Mucosa of gallbladder (tissue), 1 donor: ENCODE measurements around the gene DNAH7. TPM values are rescaled to one million over a fixed set of nuclear protein-coding genes. Genes with fewer than 3 reads are reported as not detected.
"Not testable (repeated sequence)": the region's sequence is repeated elsewhere in the genome, so short reads cannot be mapped to it uniquely, and the experiment has no call there.

Experiments
- DNase-seq: peaks from one replicate; pipeline ENCODE4 v3.0.0-alpha.2; 2020; ENCODE audit warnings: low spot score
- total RNA-seq: library from RNA; stranded (reverse); gene quantifications from one replicate; pipeline ENCODE4 v1.2.1, GENCODE V29; 2021
- donor health status: DM: no; HTN: no; CAD: no.

DNAH7 gene
- total RNA-seq, 1 donor from 2014 or later, result 5.0 TPM

DNA sequence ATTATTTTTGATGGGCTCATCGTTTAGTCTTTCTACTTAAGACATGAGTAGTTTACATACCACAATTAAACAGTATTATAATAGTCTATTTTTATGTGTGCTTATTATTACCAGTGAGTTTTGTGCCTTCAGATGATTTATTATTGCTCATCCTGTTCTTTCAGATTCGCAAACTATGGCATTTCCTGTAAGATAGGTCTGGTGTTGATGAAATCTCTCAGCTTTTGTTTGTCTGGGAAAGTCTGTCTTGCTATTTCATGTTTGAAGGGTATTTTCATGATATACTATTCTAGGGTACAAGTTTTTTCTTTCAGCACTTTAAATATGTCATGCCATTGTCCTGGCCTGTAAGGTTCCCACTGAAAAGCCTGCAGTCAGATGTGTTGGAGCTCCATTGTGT is 101.3 kb downstream of the DNAH7 start:
- DNase-seq, result no peak

- no peak for DNase-seq
Measured at GRCh38 chr2:195961873-195962272, 106.8 kb downstream of the DNAH7 start.

DNA sequence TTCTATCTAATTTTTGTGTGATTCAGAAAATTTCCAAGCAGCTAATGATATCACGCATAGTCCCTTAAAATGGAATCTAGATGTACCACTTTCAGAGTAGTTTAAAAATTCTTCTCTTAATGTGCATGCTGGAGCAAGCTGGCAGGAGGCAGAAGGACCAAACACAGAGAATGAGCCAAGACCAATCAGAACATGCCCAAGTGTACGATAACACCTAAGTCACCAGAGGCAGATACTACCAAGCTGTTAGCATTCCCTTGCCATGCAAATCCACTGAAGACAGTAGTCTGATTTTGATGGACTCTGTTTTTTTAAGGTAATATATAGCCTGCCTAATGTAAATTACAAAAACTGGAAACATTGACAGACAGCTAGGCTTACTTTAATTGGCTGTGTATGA is 109.3 kb downstream of the DNAH7 start:
- no peak for DNase-seq

- DNase-seq, result no peak
Measured at GRCh38 chr2:195956725-195957124, 111.9 kb downstream of the DNAH7 start.

DNA sequence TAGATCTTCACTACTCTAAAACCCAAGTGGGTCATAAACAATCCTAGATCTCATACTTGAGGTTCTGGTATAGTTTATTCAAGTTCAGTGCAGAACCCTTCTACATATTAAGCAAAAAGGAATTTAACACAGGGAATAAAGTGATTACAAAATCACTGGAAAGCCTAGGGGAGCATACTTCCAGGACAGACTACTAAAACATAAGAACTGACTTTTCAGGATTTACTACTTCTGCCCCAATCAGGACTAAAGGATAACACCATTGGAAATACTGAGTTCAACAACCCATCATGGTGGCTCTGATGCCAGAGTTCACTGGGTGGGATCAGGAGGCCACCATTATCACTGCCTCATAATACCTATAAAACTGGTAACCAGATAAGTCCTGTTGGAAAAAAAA is 123.6 kb downstream of the DNAH7 start:
- DNase-seq, result no peak

GRCh38 chr2:195937176-195937575 is 131.5 kb downstream of the DNAH7 start:
- DNase-seq, result no peak

DNA sequence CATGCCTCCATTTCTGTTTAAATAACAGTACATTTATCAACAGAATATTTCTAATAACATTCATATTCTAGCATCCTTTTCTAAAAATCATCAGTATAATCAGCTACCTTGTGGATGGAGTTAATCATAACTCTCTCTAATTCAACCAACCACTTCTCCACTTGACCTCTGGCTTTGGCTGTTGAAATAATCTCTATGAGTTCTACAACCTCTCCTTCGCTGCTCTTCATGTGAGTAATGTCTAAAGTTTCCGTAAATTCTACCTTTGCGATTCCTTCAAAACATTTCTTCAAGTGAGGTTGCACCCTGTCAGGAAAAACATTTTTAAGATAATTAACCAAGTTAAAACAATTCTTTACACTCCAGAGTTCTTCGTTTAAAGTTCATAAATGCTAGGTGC is 134.2 kb downstream of the DNAH7 start:
- DNase-seq, result no peak

DNA sequence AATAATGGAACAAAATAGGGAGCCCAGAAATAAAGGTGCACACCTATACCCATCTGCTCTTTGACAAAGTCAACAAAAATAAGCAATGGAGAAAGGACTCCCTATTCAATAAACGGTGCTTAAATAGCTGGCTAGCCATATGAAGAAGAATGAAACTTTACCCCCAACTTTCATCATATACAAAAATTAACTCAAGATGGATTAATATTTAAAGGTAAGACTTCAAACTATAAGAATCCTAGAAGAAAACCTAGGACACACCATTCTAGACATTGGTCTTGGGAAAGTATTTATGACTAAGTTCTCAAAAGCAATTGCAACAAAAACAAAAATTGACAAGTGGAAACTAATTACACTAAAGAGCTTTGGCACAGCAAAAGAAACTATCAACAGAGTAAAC is 139.1 kb downstream of the DNAH7 start:
- no peak for DNase-seq

DNA sequence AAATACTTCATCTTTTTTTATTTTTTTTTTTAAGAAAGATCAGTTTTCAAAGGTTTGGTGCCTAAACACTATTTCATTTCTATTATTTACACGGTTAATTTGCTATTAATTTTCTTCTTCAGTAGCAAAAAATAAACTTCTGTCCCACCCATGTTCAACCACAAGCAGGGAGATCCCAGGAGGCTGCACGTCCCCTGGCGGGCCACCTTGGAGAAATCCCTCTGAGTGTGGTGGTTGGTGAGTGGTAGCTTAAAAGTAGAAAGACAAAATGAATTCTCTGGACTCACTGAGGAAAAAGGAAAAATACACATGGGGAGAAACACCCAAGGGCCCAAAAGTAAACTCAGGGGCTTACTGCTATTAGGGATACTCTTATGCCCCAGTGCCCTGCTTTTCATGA is 143.5 kb downstream of the DNAH7 start:
- no peak for DNase-seq

DNA sequence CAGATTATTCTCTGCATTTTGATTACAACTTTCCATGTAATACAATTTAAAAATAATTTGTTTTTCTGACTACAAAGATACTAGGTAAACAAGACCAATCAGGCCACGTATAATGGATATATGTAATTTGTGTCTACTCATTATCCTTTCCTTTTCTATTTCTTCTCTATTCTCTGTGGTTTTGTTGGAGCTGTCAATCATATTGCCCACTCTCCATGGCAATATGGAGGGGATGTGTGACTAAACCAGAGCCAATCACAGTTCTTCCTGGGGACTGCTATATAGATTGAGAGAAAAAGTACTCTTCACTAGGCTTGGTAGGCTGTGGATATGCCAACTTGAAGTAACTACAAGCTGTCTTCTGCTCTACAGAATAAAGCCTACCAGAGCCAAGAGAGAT is 144.7 kb downstream of the DNAH7 start:
- DNase-seq, result no peak

DNA sequence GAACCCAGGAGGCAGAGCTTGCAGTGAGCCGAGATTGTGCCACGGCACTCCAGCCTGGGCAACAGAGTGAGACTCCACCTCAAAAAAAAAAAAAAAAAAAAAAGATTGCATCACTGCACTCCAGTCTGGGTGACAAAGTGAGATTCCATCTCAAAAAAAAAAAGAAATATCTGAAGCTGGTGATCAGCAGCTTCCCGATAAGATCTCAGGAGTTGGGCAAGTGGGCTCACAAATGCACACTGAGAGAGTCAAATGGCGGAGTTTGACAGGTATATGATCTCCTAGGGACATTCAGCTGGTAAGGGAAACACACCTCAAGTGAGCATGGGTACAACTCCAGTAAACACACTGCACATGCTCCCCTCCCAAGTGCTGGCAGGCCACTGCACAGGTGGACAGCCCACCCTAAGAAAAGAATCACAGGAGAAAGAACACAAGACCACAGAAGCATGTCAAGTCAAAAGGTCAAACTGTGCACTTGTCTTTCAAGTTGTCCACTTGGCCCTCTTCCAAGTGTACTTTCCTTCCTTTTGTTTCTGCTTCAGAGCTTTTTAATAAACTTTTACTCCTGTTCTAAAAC is 151.5 kb downstream of the DNAH7 start:
- not testable (repeated sequence) for DNase-seq

DNA sequence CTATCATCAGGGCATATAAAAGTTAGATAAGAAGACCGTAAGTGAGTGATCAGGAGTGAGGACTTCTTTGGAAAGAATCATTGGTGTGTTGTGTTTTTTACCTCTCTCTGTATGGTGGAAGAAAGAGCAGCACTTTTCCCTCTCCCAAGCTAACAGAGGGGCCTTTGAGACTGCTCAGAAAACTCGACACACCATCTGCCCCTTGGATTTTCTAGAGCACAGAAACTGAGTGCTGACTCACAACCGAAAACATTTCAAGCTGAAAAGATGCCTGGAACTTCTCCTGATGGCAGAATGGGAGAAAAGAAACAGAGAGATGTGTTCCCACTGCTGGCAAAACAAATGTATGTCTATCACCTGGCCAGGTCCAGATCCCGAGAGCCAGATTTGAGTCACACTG is 156.6 kb downstream of the DNAH7 start:
- no peak for DNase-seq

DNA sequence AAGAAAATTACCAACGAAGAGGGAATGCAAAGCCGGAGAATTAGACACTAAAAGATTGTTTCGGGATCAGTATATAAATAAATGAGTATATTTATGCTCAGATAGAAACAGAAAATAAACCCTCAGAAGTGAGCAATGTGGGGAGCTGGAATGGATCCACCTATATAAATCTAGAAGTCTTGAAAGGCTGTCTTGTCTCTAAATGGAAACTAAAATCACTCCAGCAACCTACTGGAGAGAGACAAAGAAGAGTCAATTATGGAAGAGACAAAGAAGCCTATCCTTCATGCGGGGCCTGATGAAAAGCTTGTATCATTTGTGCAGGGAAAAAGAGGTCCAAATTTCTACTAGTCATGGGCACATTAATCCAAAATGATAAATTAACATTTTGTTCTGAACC is 158.1 kb downstream of the DNAH7 start:
- no peak for DNase-seq

DNA sequence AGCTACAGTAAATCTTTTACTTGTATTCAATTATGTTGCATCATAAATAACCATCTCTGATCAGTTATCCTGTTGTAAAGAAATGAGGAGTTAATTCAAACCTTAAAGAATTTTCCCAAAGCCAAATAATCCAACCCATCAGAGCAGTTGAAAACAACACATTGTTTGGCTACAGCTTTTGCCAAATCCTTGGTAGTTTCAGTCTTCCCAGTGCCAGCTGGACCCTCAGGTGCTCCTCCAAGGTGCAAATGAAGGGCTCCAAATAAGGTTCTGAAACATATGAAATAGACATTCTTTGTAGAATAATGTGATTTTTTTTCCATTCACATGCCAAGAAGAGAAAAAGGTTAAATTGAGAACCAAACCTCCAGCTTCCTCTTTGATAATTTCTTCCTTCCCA is 158.7 kb downstream of the DNAH7 start:
- no peak for DNase-seq

DNA sequence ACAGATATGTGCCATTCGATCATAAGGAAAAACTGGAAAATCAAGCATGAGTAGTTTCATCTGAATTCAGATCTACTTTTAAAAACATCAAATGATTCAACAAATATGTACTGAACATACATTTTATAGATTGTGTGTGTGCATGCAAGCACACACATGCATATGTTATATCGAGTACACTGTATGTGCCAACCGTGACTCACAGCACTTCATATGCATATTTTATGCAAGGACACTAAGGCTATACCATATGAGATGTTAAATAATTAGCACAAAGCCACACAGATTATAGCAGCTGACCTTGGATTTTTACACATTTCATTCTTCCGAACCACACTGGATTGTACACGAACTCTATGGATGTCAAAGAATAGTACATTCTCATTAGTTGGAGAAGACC is 161.2 kb downstream of the DNAH7 start:
- no peak for DNase-seq

DNA sequence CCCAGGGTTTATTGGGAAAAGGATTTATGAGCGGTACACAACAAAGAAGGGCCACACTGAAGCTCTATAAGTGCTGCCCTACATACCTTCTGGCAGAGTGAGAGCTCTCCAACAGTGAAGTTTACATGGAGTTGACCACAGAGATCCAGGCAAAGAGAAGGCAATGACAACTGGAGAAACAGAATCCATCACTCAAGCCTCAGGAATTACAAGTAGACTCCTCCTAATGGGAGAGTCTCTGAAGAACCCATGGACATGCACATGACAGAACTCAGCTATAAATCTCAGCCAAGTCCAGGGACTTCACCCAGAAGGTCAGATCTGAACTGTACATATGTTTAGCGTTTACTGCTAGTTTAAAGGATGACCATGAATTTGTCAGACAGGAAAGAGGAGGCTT is 164.7 kb downstream of the DNAH7 start:
- DNase-seq, result no peak

DNA sequence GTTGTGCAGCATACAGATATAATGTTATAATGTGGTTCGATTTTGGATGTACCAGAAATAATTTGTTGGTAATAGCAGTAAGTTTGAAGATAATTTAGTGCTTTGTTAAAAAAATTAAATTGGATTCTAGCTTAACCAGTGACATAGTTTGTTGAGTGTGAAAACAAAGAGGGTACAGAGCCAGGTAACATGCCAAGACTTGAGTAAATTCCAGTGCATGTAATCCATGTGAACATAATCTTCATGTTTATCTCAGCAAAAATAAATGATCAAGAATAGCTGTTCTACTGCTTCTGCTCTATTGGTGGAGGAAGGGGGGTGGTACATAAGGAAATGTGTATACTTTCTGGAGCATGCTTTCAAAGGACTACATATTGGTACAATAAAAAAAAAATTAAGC is 165.8 kb downstream of the DNAH7 start:
- no peak for DNase-seq

DNA sequence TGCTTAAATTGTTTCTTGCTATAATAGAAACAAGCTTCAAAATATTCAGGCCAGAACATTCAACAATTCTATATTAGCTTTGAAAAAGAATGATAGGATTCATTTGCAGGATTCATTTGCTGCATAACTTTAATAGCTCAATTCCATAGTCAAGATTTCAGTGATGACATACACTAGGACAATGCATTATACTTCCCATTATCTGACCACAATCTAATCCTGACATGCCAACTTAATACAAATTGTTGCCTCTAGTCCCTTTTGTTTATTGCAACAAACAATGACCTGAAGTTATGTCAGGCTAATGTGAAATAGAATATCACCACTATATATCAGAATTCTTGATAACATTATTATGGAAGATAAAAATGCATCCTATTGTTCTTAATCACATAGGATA is 169.4 kb downstream of the DNAH7 start:
- no peak for DNase-seq

- DNase-seq, result peak; percentile 79
Measured at GRCh38 chr2:195898505-195899191, 170.0 kb downstream of the DNAH7 start.

- no peak for DNase-seq
Measured at GRCh38 chr2:195891081-195891480, 177.6 kb downstream of the DNAH7 start.

GRCh38 chr2:195879153-195879552 is 189.5 kb downstream of the DNAH7 start:
- DNase-seq, result no peak

- no peak for DNase-seq
Measured at GRCh38 chr2:195871326-195871725, 197.3 kb downstream of the DNAH7 start.

DNA sequence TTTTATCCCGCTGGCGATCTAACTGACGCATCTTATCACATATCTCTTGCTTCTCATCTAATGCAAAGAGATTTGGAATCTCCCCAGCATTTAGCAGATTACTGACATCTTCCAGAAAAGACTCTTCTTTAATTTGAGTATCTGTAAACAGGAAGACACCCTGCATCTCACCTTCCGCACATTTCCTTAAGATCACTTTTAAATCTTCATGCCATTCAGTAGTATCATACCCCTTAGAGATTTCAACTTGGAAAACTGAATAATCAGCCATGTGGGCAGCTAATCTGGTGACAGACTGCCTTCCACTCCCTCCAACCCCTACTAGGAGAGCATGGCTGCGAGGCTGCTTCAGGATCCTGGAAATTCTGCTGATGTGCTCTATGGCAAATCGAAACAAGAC is 204.3 kb downstream of the DNAH7 start:
- no peak for DNase-seq

- DNase-seq, result no peak
Measured at GRCh38 chr2:195863564-195863963, 205.1 kb downstream of the DNAH7 start.
